Caco-2 (cell line): ENCODE results near the gene PHF13. TPM values are rescaled to one million over a fixed set of nuclear protein-coding genes. Genes with fewer than 3 reads are reported as not detected.

ENCODE experiments used
- Bru-seq: library from RNA; stranded (reverse); fragments of 400-500 nt; gene quantifications from one replicate; lab custom pipeline; 2021; lab: Mats Ljungman, UMichigan
- BruChase-seq, 2 experiments: library from RNA; stranded (reverse); fragments of 400-500 nt; gene quantifications; one replicate each; lab custom pipeline; 2021; lab: Mats Ljungman, UMichigan
- BruUV-seq: library from RNA; stranded (reverse); fragments of 400-500 nt; replicated peaks from 2 replicates; lab custom pipeline; 2021; lab: Mats Ljungman, UMichigan
- CTCF ChIA-PET: fragments of 300-600 bp; sonication (Branson Sonifier 250); formaldehyde crosslinking; loops from one replicate; lab custom pipeline; 2022; ENCODE audit warnings: antibody characterized with exemption; lab: Charles Lee
- POLR2A ChIA-PET: fragments of 300-600 bp; sonication (Branson Sonifier 250); formaldehyde crosslinking; loops from one replicate; lab custom pipeline; 2022; ENCODE audit warnings: antibody characterized with exemption; lab: Charles Lee
- DNase-seq, 2 experiments: peaks; one replicate each; pipeline versions ENCODE4 v3.0.0 to v3.0.0-alpha.2; 2020 to 2022
- H3K27me3 ChIP-seq: replicated peaks from 2 replicates; pipeline ENCODE4 v1.6.0; 2011; ENCODE audit warnings: low read length; ENCODE audit not compliant: control insufficient read depth, insufficient read depth
- H3K36me3 ChIP-seq: 2 replicates; pipeline ENCODE4 v1.5.1; 2011; ENCODE audit warnings: low read length; ENCODE audit not compliant: control insufficient read depth, insufficient read depth
- H3K4me1 ChIP-seq: fragments of 250-450 bp; sonication (Bioruptor Pico); 2 replicates; pipeline ENCODE4 v1.5.1; 2020; ENCODE audit warnings: mild to moderate bottlenecking
- H3K4me3 ChIP-seq: 2 replicates; pipeline ENCODE4 v1.5.1; 2011; ENCODE audit warnings: low read depth, mild to moderate bottlenecking, control low read depth, low read length
- H3K9me3 ChIP-seq: fragments of 250-450 bp; sonication (Bioruptor Pico); 2 replicates; pipeline ENCODE4 v1.5.1; 2020; ENCODE audit warnings: mild to moderate bottlenecking, moderate library complexity
- H3K27ac Mint-ChIP-seq: one replicate; pipeline ENCODE4 v1.8.0; 2022; ENCODE audit warnings: mixed read lengths; ENCODE audit not compliant: unreplicated experiment
- H3K27me3 Mint-ChIP-seq: one replicate; pipeline ENCODE4 v1.8.0; 2022; ENCODE audit warnings: mixed read lengths; ENCODE audit not compliant: insufficient read depth, unreplicated experiment
- H3K36me3 Mint-ChIP-seq: one replicate; pipeline ENCODE4 v1.8.0; 2022; ENCODE audit warnings: mild to moderate bottlenecking, mixed read lengths; ENCODE audit not compliant: insufficient read depth, unreplicated experiment
- H3K4me1 Mint-ChIP-seq: one replicate; pipeline ENCODE4 v1.8.0; 2022; ENCODE audit warnings: low read depth, mixed read lengths; ENCODE audit not compliant: unreplicated experiment
- H3K4me3 Mint-ChIP-seq: one replicate; pipeline ENCODE4 v1.8.0; 2022; ENCODE audit warnings: mild to moderate bottlenecking, moderate library complexity, mixed read lengths; ENCODE audit not compliant: unreplicated experiment
- H3K9me3 Mint-ChIP-seq: one replicate; pipeline ENCODE4 v1.8.0; 2022; ENCODE audit warnings: mixed read lengths; ENCODE audit not compliant: unreplicated experiment
- intact Hi-C: fragments of 100-400 bp; cut with micrococcal nuclease; formaldehyde crosslinking; loops from one replicate; pipeline ENCODE4 v1.10.0; 2022; ENCODE audit not compliant: unreplicated experiment
- long read RNA-seq: library from polyadenylated mRNA; stranded (forward); transcript quantifications from one replicate; pipeline ENCODE4 v2.0.0, GENCODE V29; 2022
- total RNA-seq: library from RNA; stranded (reverse); gene quantifications from 2 replicates; pipeline ENCODE4 v1.2.3, GENCODE V29; 2022
- TF ChIP-seq, protein P1 (sequence below), 2 experiments: fragments of 200-600 bp in 1 of 2; IDR thresholded peaks; 1 replicate in 1 of 2; 2 replicates in 1 of 2; pipeline versions ENCODE4 v1.5.1 to v1.8.0; 2011 to 2022; ENCODE audit warnings: antibody characterized with exemption in 1 of 2, control low read depth in 1 of 2, inconsistent platforms in 1 of 2, low read depth in 1 of 2, low read length in 1 of 2, mild to moderate bottlenecking in 1 of 2, moderate library complexity in 1 of 2; ENCODE audit not compliant: insufficient read depth in 1 of 2, severe bottlenecking in 1 of 2, unreplicated experiment in 1 of 2

Gene PHF13
- 20.0 and 21.8 TPM in 2 replicates for total RNA-seq
- Bru-seq, nascent RNA = percentile 72 among the genes with signal in this experiment
- percentile 94 among the genes with signal in this experiment for BruChase-seq, experiment 1, labeled RNA remaining after a 2-hour chase
- percentile 75 among the genes with signal in this experiment for BruChase-seq, experiment 2, labeled RNA remaining after a 6-hour chase
- long read RNA-seq, transcript PHF13-201 (4 exons, 3,681 nt) = major isoform, 13 of 19 reads
- long read RNA-seq, partial matches to known transcripts = 1 of 19 reads
- long read RNA-seq, other reads (novel, unspliced or antisense) = 5 of 19 reads

DNA sequence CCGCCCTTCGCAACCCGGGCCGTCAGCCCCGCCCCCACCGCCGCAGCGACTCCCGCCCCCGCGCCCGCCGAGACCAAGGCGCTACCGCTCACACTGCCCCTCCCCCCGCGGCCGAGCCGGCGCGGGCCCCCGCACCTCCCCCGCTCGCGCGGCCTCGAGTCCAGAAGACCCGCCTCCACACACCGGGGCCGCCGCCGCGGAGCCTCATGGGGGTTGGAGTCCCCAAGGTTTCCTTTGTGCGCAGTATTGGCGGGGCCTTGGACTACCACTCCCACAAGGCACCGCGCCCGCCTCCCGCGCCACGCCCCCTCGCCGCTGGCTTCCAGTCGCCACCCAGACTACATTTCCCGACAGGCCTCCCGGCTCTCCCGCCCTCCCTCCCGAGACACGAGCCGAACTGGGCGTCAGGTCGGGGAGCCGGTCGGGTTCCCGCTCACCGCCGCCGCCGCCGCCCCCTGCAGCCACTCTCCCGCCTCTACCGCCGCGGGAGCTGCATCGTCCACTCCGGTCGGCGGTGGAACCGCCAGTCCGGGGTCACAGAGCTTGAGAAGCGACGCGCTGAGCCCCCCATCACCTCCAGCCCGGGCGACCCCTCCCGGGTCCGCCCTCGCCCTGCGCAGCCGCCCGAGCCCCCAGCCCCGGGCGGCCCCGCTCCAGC, at the start of gene PHF13:
Gene PHF13, plus strand, starts transcription at position 371 of the 658 bp plus-strand sequence. CDS start 336 bp downstream, outside the sequence.
- no peaks in the 10 kb centered on the region for H3K9me3 Mint-ChIP-seq
- Histone ChIP-seq H3K9me3 (no peaks in the 10 kb centered on the region), H3K36me3 (no peaks in the 10 kb centered on the region), H3K4me1 (peaks cover 6% of the 10 kb centered on the region; the same call in 1 of the 2 replicates), H3K27me3 (no peaks in the 10 kb centered on the region), H3K4me3 (peak within 1 kb of the TSS; percentile 76)
- no TSS peak for BruUV-seq
- ChIA-PET CTCF (interaction anchor here (0.5 to 0.6 kb wide), 3 partner anchors 16 to 113 kb away, joined by 4 to 8 read pairs (median 6); partner anchors contain the start of gene DNAJC11), POLR2A (no interaction called here)
- H3K4me1 Mint-ChIP-seq = peaks cover 6% of the 10 kb centered on the region
- TF ChIP-seq, protein P1, sequence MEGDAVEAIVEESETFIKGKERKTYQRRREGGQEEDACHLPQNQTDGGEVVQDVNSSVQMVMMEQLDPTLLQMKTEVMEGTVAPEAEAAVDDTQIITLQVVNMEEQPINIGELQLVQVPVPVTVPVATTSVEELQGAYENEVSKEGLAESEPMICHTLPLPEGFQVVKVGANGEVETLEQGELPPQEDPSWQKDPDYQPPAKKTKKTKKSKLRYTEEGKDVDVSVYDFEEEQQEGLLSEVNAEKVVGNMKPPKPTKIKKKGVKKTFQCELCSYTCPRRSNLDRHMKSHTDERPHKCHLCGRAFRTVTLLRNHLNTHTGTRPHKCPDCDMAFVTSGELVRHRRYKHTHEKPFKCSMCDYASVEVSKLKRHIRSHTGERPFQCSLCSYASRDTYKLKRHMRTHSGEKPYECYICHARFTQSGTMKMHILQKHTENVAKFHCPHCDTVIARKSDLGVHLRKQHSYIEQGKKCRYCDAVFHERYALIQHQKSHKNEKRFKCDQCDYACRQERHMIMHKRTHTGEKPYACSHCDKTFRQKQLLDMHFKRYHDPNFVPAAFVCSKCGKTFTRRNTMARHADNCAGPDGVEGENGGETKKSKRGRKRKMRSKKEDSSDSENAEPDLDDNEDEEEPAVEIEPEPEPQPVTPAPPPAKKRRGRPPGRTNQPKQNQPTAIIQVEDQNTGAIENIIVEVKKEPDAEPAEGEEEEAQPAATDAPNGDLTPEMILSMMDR (IDR thresholded peaks at IDR 0.05; ENCODE audit: insufficient read depth in 1 of 2, low read depth in 1 of 2, low read length in 1 of 2, severe bottlenecking in 1 of 2, unreplicated experiment in 1 of 2) = no peak
- DNase-seq = peak; percentile 99
- H3K36me3 Mint-ChIP-seq = peaks cover 12% of the 10 kb centered on the region
- H3K4me3 Mint-ChIP-seq = peak within 1 kb of the TSS; percentile 93
- H3K27ac Mint-ChIP-seq = peak within 1 kb of the TSS; percentile 64
- intact Hi-C loops = loop anchor here (1.0 kb wide), 1 partner anchor 9 kb away; no protein-coding TSS in a partner anchor
- H3K27me3 Mint-ChIP-seq = no peaks in the 10 kb centered on the region

DNA sequence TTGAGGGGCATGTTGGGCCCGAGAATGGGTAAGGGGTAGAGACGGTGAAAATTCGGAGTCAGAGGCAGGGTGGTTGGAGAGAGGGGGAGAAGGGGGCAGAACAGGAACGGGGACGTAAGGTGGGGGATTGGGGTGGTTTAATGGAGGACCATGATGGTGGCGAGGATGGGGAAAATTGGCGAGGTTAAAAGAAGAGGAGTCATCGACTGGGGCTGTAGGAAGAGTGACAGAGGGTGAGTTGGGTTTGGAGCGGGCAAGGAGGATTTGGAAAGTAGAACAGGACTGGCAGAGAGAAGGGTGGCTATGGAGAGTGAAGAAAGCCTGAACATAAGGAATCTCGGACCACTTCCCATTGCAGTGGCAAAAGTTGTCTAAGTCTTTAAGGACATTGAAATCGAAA, 44.5 kb upstream of the PHF13 start:
- POLR2A ChIA-PET = no interaction called here

DNA sequence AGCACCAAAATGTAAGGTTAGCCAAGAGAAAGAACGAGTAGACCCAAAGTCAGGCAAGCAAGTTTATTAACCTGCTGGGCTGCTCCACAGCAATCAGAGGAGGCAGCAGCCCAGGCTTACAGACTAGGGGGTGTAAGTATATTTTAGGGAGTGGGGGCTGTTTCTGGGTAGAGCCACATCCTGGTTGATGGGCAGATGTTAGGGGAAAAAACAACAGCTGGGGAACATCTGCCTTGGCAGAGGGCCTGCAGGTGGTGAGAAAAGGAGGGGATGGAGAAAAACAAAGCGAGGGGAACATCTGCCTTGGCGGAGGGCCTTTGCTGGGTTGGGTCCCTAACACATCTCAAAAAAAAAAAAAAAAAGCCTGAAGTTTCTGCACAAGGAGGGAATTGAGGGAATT, 43.4 kb upstream of the PHF13 start:
- BruUV-seq = no TSS peak
- TF ChIP-seq, protein P1 (IDR thresholded peaks at IDR 0.05; ENCODE audit: insufficient read depth in 1 of 2, low read depth in 1 of 2, low read length in 1 of 2, severe bottlenecking in 1 of 2, unreplicated experiment in 1 of 2) = no peak
- Mint-ChIP-seq H3K4me3 (no peak overlapping the region), H3K36me3 (no peaks in the 10 kb centered on the region), H3K9me3 (no peaks in the 10 kb centered on the region), H3K27me3 (peaks cover 11% of the 10 kb centered on the region), H3K27ac (no peak overlapping the region), H3K4me1 (no peaks in the 10 kb centered on the region)
- intact Hi-C loops = no loop called here
- Histone ChIP-seq H3K27me3 (no peaks in the 10 kb centered on the region), H3K4me1 (no peaks in the 10 kb centered on the region), H3K4me3 (no peak overlapping the region), H3K36me3 (no peaks in the 10 kb centered on the region), H3K9me3 (no peaks in the 10 kb centered on the region)
- no peak for DNase-seq
- ChIA-PET POLR2A (no interaction called here), CTCF (no interaction called here)

More for the DNA sequence above, 44.5 kb upstream of the PHF13 start:
- no peak overlapping the region for H3K4me3 Mint-ChIP-seq
- H3K4me1 Mint-ChIP-seq = no peaks in the 10 kb centered on the region
- BruUV-seq = no TSS peak
- no peak overlapping the region for H3K4me3 ChIP-seq
- CTCF ChIA-PET = no interaction called here
- no peak overlapping the region for H3K27ac Mint-ChIP-seq
- intact Hi-C loops = no loop called here
- peaks cover 11% of the 10 kb centered on the region for H3K27me3 Mint-ChIP-seq
- H3K36me3 ChIP-seq = no peaks in the 10 kb centered on the region
- no peaks in the 10 kb centered on the region for H3K4me1 ChIP-seq
- TF ChIP-seq, protein P1 (IDR thresholded peaks at IDR 0.05; ENCODE audit: insufficient read depth in 1 of 2, low read depth in 1 of 2, low read length in 1 of 2, severe bottlenecking in 1 of 2, unreplicated experiment in 1 of 2) = no peak
- no peaks in the 10 kb centered on the region for H3K36me3 Mint-ChIP-seq
- H3K9me3 Mint-ChIP-seq = no peaks in the 10 kb centered on the region
- no peaks in the 10 kb centered on the region for H3K27me3 ChIP-seq
- DNase-seq = no peak
- no peaks in the 10 kb centered on the region for H3K9me3 ChIP-seq
